Renal cortex interstitium (tissue), 11 donors: Measurements from ENCODE around the gene FRMD8. TPM values are rescaled to one million over a fixed set of nuclear protein-coding genes. Genes with fewer than 3 reads are reported as not detected.
A peak's percentile ranks its signal among the peaks of the same experiment; 100 is the strongest.
"Not testable (repeated sequence)": the region's sequence is repeated elsewhere in the genome, so short reads cannot be mapped to it uniquely, and the experiment has no call there.

ENCODE experiments used
- DNase-seq, 11 donors: peaks; one replicate each; pipeline ENCODE4 v3.0.0-alpha.2; 2013; ENCODE audit warnings: low read depth in 9 of 11, low spot score in 4 of 11; ENCODE audit errors: extremely low read depth in 1 of 11
- polyA plus RNA-seq, 3 donors: library from polyadenylated mRNA; unstranded; fragments of 120-200 nt; gene quantifications; one replicate each; pipeline ENCODE4 v1.2.1, GENCODE V29; 2013; ENCODE audit not compliant: insufficient read length in 3 of 3

FRMD8 gene
- polyA plus RNA-seq, 3 donors, result 15.7 to 22.2 (median 21.6) TPM

DNA sequence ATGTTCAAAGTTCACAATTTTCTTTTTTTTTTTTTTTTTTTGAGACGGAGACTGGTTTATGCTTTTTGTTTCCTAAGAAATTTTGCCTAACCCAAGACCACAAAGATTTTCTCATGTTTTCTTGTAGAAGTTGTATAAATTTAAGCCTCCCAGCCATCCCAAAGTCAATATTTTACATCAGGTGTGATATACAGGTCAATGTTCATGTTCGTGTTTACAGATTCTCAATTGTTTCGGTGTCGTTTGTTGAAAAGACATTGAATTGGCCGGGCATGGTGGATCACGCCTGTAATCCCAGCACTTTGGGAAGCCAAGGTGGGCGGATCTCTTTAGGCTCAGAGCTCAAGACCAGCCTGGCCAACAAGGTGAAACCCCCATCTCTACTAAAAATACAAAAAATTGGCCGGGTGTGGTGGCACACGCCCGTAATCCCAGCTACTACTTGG is 15.4 kb downstream of the FRMD8 start:
- no peak for DNase-seq

DNA sequence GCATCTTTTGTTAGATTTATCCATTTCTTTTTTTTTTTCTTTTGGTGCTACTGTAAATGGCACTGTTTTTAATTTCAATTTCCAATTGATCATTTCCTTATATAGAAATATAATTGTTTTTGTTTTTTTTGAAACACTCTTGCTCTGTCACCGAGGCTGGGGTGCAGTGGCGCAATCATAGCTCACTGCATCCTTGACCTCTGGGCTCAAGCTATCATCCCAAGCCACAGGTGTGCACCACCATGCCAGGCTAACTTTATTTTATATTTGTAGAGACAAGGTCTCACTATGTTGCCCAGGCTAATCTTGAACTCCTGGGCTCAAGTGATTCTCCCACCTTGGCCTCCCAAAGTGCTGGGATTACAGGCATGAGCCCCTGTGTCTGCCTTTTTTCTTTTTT is 16.4 kb downstream of the FRMD8 start:
- DNase-seq, result no peak

DNA sequence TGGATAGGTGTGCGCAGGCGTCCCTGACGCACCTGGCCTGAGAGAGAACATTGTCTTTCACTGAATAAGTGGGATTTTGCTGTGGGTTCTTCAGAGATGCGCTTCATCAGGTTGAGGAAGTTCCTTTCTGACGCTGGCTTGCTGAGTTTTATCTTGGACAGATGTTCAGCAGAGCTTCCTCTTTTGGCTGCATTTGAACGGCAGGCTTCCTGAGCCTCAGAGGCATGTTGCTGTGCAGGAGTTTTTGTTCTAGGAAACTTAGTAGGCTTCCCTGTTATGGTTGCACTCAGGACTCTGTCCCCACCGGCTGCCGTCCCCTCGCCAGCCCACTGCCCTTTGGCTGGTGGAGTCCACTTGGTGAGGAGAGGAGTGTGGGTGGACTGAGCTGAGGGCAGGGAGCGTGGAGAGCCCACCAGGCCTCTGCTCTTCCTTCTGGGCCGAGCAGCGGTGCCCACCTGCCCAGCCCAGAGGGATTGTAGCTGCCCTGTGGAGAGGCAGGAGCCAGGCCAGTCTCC is 17.2 kb downstream of the FRMD8 start:
- DNase-seq, result no peak

DNA sequence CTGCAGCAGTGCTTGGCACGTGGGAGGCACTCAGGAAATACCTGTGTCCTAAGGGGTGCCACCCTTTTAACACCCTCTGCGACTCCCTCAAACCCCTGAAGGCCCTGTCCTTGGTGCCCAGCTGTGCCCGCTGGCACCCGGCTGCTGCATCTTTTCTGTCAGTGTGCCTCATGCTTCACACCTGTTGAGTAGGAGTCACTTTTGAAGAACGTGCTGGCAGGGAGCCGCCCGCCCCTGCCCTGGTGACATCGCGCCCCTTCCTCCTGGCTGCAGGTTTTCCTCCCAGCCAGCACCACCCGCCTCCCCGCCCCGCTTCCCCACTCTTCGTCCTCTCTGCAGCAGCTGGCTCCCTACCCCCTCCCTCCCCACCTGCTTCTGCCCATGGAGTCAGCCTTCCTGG is 17.8 kb downstream of the FRMD8 start:
- no peak for DNase-seq

DNA sequence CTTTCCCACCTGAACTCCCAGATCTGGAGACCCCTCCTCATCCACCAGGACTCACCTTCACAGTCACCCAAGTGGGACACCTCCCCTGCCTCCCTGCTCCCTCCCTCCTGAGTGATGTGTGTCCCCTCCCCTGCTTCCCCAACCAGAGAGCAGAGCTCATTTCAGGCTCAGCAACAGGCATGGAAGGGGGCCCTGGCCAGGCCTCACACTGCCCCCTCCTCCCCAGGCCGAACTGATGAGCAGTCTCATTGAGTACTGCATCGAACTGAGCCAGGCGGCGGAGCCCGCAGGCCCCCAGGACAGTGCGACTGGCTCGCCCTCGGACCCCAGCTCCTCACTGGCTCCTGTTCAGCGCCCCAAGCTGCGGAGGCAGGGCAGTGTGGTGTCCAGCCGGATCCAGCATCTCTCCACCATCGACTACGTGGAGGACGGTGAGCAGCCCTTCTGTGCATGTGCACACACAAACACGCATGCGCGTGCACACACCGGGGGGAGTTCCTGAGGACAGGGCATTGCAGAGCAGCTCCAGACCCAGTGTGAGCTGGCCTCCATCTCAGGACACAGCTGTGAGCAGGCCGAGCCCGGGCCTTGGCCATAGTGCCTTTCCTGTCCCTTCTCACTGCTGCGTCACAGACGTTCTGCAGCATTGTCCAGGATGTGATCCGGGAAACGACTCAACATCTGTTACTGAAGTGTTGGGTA is 18.4 kb downstream of the FRMD8 start:
- DNase-seq, result no peak

DNA sequence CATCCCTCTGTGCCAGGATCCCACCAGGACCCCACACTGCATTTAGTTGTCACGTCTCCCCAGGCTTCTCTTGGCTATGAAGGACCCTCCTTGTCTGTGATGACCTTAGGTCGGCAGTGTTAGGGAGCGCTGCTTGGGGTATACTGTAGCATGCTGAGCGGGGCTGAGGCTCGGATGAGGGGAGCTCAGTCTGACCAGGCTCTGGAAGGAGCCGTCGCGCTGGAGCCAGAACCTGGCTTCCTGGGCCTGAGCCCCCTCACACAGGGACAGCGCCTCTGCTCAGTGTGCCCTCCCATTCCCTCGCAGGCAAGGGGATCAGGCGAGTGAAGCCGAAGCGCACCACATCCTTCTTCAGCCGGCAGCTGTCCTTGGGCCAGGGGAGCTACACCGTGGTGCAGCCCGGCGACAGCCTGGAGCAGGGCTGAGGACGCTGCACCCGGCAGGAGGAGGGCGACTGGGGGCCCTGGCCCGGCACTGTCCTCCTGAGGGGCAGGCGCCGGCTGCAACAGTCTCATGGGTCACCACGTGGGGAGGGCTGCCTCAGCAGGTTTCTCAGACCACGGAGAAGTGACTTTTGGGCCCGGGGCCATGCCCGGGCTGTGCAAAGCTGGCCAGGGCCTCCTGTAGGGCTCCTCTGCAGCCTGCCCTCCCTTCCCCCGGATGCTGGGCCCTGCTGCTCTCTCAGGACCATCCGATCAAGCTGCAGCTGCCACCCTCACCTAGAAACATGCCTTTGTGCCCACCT is 24.7 kb downstream of the FRMD8 start:
- DNase-seq, result no peak

DNA sequence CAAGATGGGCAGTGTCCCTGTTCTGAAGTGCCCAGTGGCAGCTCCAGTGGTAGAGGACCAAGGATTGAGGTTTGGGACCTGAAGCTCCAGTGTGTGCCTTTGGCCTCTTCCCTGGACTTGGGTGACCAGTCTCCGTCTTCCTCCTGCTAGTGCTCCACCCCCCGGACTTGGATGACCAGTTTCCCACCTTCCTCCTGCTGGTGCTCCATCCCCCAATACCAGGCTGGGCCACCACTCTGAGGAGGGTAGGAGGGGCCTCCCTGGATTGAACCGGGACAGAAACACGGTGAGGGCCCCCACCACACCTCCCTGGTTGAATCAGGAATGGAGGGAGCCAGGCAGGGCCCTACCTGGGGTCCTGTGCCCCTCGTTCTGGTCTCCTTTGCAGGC is 25.2 kb downstream of the FRMD8 start:
- DNase-seq, result no peak

DNA sequence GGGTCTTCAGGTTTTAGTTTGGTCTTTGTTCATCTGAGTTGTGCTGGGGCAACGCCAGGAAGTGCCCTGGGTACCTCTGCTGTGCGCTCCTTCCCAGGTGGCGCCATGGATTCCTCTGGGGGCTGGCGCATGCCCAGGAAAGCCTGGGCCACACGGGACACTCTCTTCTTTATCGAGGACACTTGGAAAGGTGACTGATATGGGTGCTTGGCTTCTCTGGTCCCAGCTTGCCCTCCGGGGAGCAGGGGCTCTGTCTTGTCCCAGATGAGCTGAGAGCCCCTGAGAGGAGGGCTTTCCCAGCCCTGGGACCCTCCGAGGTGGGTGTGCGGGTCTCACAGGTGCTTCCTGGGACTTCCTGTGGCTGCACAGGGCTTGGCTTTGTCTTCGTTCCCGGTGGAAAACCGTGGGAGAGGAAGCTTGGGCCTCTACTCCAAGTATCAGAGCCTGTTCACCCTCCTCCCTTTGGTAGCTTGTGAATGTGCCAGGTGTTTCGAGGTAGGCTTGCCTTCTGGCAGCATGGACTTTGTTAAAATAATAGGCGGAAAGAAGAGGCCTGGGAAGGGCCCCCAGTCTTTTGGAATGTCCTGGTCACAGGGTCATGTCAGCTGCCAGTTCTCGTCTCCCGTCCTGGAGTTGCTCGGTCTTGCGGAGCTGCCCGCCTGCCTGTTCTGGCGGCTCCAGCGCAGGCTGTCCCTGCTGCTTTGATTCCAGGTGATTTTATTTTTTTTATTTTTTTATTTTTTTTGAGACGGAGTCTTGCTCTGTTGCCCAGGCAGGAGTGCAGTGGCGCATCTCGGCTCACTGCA is 26.0 kb downstream of the FRMD8 start:
- no peak for DNase-seq

DNA sequence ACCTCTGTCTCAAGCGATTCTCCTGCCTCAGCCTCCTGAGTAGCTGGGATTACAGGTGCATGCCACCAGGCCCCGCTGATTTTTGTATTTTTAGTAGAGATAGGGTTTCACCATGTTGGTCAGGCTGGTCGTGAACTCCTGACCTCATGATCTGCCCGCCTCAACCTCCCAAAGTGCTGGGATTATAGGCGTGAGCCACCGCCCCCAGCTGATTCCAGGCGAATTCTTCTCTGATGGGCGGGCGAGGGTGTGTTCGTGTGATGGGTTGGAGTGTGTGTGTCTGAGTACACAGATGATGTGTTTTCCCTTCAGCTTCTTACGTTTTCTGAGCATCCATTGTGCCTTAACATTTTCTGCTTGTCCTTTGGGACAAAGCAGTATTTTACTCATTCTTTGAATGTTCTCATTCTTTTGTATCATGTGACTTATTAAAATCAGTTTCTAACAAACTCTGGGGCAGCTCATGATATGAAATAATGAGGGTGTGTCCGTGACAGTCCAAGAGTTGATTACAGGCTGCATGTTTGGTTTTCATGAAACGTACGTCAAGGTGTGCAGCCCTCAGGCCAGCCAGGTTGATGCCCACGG is 26.7 kb downstream of the FRMD8 start:
- not testable (repeated sequence) for DNase-seq

DNA sequence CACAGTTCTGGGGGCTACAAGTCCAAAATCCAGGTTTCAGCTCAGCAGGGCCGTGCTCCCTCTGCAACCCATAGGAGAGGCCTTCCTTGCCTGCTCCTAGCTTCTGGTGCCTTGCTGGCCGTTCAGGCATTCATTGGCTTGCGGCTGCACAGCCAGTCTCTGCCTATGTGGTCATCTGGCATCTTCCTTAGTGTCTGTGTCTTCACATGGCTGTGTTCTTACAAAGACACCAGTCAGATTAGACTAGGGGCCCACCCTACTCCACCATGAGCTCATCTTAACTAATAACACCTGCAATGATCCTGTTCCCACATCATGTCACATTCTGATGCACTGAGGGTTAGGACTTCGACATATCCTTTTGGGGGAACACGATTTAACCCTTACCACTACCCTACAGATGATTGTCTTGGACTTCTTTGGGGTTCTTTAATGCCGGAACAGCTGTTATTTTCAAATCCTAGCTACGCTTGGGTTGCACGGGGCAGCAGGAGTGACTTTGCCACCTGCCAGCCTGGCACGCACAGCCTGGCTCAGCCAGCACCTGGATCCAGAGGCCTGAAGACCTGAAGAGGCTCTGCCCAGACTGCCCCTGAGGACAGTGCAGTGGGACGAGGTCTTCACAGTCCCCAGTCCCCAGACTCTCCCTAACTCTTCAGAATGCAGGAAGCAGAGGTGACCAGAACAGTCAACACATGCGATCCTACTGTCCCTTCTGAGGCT is 28.5 kb downstream of the FRMD8 start:
- no peak for DNase-seq

DNA sequence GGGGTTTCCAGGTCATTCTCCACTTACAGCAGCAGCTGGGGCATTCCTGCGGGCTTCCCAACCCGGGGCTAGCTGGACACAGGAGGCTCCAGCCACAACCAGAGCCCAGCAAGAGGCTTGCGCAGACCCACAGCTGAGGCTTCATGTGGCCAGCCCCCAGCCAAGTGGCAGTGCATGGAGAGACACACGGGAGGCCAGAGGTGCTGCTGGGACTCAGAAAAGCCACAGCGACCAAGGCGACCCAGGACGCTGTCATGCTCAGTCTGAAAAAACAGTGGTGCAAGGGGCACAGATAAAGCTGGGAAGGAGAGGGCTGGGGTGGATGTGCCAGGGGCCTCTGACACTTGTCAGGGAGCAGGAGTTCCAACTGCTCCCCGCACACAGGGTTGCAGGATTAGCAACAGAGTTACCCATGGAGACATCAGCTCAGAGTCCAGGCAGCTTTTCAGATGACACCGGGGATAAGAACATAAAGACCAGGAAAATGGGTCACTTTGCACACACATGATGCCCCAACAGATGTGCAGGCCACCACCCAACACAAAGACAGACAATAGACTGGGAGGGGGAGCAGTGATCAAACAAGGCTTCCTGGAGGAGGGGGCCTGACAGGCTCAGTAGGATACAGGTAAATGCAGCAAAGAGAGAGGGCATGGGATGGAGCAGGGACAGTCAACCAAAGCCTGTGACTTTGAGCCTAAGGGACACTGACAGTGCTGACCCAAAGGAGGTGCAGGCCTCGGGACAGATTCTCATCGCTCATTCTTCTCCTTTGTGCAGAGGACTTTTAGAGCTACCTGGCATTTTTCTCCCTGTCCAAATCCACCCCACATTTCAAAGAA is 29.3 kb downstream of the FRMD8 start:
- DNase-seq, result no peak

DNA sequence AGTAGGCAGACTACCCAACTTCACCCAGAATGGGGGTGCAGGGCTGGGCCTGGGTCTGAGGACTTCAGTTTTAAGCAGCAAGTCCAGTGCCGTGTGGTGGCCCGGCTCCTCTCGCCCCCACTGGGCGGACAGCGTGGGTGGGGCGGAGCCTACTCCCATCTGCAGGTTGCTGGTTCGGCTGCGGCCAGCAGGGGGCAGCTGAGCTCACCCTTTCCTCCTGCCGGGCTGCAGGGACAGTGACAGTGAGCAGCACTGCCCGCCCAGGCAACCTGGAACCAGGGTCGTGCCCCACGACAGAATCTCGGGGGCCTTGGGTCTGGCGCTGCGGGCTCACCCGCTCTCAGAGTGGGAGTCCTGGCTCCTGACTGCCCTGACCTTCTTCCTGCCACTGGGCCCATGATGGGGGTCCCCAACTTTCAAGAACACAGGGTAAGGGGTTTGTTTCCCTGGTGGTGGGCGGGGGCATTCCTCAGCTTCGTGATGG is 29.9 kb downstream of the FRMD8 start:
- peak in 5 of 11 donors; percentile 76 to 83 (median 81) for DNase-seq

DNA sequence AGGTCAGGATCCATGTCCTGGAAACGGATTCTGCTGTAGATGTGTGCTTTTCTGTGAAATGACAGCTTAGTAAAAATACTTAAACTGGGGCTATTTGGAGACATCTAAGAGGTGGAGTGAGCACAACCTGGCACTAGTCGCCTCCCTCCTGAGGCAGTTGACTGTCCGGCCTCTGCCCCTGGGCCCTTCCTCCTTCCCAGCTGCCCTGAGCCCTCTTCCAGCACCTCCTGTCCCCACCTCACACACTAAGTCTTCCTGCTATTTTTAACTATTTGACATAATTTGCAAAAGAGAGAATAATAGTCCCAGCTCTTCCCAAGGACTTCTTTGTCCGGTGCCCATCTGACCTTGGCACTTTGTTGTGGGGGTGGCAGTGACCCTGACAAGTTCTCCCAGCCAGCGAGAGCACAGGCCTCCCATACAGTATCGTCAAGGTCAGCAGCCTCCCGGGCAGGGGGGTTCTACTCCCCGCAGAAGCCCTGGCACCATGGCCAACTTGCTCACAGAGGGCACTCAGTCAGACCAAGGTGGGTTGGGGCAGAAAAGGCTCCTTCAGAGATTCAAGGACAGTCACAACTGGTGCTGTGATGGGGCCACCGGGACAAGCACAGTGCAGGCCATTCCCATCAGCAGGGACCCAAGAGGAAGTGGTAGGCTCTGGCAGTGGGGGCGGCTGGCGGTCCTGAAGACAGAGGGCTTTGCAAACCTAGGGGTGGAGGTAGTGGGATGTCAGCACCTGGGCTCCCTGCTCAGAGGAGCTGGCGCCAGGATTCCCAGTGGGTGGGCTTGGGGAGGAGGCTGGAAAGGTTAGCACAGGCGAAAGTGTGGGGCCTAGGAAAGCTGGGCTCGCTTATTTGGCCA is 30.6 kb downstream of the FRMD8 start:
- no peak for DNase-seq

DNA sequence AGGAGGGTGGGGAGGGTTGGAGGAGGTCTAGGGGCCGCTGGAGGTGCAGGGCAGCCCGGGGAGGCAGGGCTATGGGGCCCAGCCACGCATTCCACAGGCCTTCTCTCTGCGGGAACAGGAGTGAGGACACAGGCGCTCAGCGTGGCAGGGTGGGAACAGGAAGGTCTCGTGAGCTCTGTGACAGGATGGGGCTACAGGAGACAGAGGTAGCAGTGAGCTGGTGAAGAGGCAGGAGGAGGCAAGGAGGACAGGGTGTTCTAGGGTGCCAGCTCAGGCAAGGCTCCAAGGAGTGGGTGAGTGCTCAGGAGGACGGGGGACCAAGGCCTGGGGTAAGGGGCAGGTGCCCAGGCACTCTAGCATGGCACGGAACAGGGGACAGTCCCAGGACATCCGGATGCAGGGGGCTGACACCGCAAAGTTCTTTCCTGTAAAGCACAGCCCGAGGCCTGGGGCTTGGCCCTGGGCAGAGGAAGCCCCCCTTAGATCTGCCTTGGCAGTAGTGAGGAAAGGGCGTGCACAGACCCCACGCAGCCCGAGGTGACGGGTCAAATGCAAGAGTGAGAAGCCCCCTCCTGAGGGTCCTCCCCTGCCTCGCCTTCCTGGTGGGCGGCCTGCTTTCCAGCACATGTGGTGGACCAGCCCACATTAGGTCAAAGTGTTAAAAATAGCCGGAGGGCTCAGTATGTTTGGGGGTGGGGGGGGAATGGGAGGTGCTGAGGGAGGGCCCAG is 31.4 kb downstream of the FRMD8 start:
- no peak for DNase-seq

DNA sequence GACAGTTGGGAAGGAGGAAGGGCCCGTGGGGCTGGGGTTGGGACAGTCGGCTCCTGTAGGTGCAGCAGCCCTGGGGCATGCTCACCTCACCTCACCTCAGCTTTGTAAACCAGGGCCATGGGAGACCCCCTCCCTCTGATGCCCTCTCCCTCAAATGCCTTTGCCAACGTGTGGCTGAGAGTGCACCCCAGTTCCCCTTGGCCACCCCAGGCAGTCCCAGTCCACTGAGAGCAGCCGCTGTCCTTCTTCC is 31.9 kb downstream of the FRMD8 start:
- DNase-seq, result no peak

DNA sequence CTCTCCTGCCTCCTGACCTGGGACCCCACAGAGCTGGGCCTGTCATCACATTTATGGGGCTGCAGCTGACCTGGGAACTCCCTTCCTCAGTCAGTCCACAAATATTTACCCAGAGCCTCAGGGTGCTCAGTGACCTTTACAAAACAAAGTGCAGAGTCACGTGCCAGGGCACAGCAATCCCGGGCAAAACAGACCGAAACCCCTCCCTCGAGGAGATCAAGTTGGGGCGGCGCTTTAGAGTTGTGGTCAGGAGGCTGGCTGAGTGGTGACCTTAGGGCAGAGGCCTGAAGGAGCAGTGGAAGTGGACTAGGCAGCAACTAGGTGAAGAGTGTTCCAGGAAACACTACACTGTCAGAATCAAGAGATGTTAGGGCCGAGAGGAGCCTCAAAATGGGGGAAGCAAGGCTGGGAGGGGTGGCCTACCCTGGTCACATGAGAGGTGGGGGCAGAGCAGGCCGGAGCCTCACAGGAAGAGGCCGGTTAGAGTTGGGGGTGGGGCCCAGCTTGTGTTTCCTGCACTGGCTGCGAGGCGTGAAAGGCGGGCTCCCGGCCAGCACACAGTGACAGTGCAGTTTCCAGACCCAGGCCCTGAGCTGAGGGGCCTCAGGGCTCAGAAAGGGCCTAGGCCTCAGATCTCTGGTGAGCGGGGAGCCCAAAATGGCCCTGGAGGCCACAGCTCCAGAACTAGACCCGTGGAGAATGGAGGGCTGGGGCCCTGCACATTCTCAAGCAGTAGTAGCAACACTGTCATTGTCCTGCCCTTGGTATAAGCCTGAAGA is 32.4 kb downstream of the FRMD8 start:
- peak in 10 of 11 donors; percentile 86 to 96 (median 92) for DNase-seq
